ENCODE data around the gene IRS4. TPM values are rescaled to one million over a fixed set of nuclear protein-coding genes. Genes with fewer than 3 reads are reported as not detected.

Gene IRS4
- total and polyA plus RNA-seq, 2 of the 8 experiments (the other 6 are each of a cell fraction or from before 2014, with no cell fraction given), result 3.8 to 14.1 TPM

GRCh38 chrX:108704839-108705238 is 31.5 kb downstream of the IRS4 start:
- H4K91ac ChIP-seq (replicated peaks; ENCODE audit: insufficient read length, low read length), result no peak overlapping the region
- no peak overlapping the region for H3K14ac ChIP-seq (ENCODE audit: insufficient read length)
- TF ChIP-seq SIN3A (conservative IDR thresholded peaks at IDR 0.05 in 1 of 2, IDR thresholded peaks at IDR 0.05 in 1 of 2; ENCODE audit: low read depth in 1 of 2, low read length in 2 of 2) (no peak), CTCF (IDR thresholded peaks at IDR 0.05; ENCODE audit: control extremely low read depth in 1 of 3, insufficient read depth in 1 of 3, low read depth in 1 of 3, low read length in 3 of 3) (no peak), BACH1 (IDR thresholded peaks at IDR 0.05; ENCODE audit: low read length) (no peak), EP300 (IDR thresholded peaks at IDR 0.05; ENCODE audit: borderline replicate concordance in 1 of 2, low read depth in 2 of 2, low read length in 2 of 2) (no peak), CREB1 (IDR thresholded peaks at IDR 0.05) (no peak), RNF2 (IDR thresholded peaks at IDR 0.05; ENCODE audit: borderline replicate concordance, low read depth, low read length, missing control alignments, poor library complexity, severe bottlenecking) (no peak), NANOG (IDR thresholded peaks at IDR 0.05; ENCODE audit: insufficient read depth, low read depth, low read length, poor library complexity, severe bottlenecking) (no peak)
- no peak overlapping the region for H3K4me3 ChIP-seq (ENCODE audit: extremely low read depth in 1 of 4, insufficient read depth in 2 of 4, low read depth in 3 of 4, low read length in 4 of 4)
- no peak overlapping the region for H3K4ac ChIP-seq (replicated peaks; ENCODE audit: insufficient read length, low read depth, low read length)
- H3K18ac ChIP-seq (ENCODE audit: extremely low read depth, low read length), result no peak overlapping the region
- H3K36me3 ChIP-seq (ENCODE audit: control insufficient read depth in 2 of 4, insufficient read depth in 4 of 4, low read length in 3 of 4), result no peaks in the 10 kb centered on the region
- H2BK5ac ChIP-seq (ENCODE audit: low read depth, low read length), result no peak overlapping the region
- no peak overlapping the region for H3K4me2 ChIP-seq (ENCODE audit: insufficient read depth in 1 of 2, low read depth in 2 of 2, low read length in 2 of 2)
- no peak overlapping the region for H3K9ac ChIP-seq (replicated peaks in 1 of 4; ENCODE audit: extremely low read depth in 1 of 4, low read depth in 3 of 4, low read length in 3 of 4)
- H2AK5ac ChIP-seq (ENCODE audit: low read depth, low read length), result no peak overlapping the region
- no peak overlapping the region for H2BK120ac ChIP-seq (replicated peaks; ENCODE audit: low read depth, low read length)
- CTCF ChIA-PET (ENCODE audit: partially characterized antibody), result no interaction called here
- 83% methylated on average over 2 of the region's 2 CpGs; no CpG with 5 or more reads in 1 of the 2 experiments for WGBS, 2 experiments (ENCODE audit: extremely low coverage in 1 of 2, insufficient coverage in 1 of 2, insufficient read length in 1 of 2, insufficient replicate concordance in 2 of 2, low coverage in 1 of 2, low lambda C conversion rate in 2 of 2, missing lambda C conversion rate in 1 of 2)
- H3K4me1 ChIP-seq (replicated peaks in 1 of 4; ENCODE audit: control insufficient read depth in 3 of 4, insufficient read depth in 4 of 4, low read length in 3 of 4), result no peaks in the 10 kb centered on the region
- no peak overlapping the region for H3K56ac ChIP-seq (replicated peaks; ENCODE audit: insufficient read length, low read depth, low read length)
- H4K5ac ChIP-seq (ENCODE audit: insufficient read length, low read depth, low read length), result no peak overlapping the region
- POLR2A ChIA-PET (ENCODE audit: partially characterized antibody), result no interaction called here
- no peak overlapping the region for H2AFZ ChIP-seq (ENCODE audit: low read length)
- H3K9me3 ChIP-seq (ENCODE audit: insufficient read depth in 2 of 2, low read depth in 1 of 2, low read length in 1 of 2), result no peaks in the 10 kb centered on the region
- no peak overlapping the region for H4K8ac ChIP-seq (ENCODE audit: extremely low read depth, insufficient read depth, low read length)
- H2BK15ac ChIP-seq (ENCODE audit: low read length), result no peak overlapping the region
- no peak overlapping the region for H2BK12ac ChIP-seq (ENCODE audit: low read depth, low read length)
- no peak for DNase-seq (ENCODE audit: low read depth in 1 of 2, low spot score in 2 of 2)
- FAIRE-seq, result no peak
- no peaks in the 10 kb centered on the region for H3K23me2 ChIP-seq (ENCODE audit: low read depth, low read length)
- no peaks in the 10 kb centered on the region for H3K27me3 ChIP-seq (replicated peaks in 1 of 4; ENCODE audit: control insufficient read depth in 3 of 4, extremely low read depth in 1 of 4, insufficient read depth in 3 of 4, low read length in 3 of 4)
- H3K79me1 ChIP-seq (ENCODE audit: low read depth, low read length), result no peaks in the 10 kb centered on the region
- no peak overlapping the region for H3K27ac ChIP-seq (ENCODE audit: low read depth, low read length)
- no peak overlapping the region for H3K23ac ChIP-seq (ENCODE audit: insufficient read length)
- H4K20me1 ChIP-seq (replicated peaks in 1 of 2; ENCODE audit: control insufficient read depth in 1 of 2, insufficient read depth in 2 of 2, low read length in 2 of 2), result no peaks in the 10 kb centered on the region
- H2BK20ac ChIP-seq (ENCODE audit: low read length), result no peak overlapping the region
- H3K79me2 ChIP-seq (ENCODE audit: control insufficient read depth in 1 of 2, insufficient read depth in 2 of 2, low read length in 2 of 2), result no peaks in the 10 kb centered on the region

Measured in H1 (cell line).